Measurements from ENCODE around the gene TMEM121. TPM values are rescaled to one million over a fixed set of nuclear protein-coding genes. Genes with fewer than 3 reads are reported as not detected.

The TMEM121 gene
- total RNA-seq, 3 donors from 2014 or later (not counting 1 experiment from before 2014, with no cell fraction given), result 0.54 to 0.80 TPM; not detected in 1

DNA sequence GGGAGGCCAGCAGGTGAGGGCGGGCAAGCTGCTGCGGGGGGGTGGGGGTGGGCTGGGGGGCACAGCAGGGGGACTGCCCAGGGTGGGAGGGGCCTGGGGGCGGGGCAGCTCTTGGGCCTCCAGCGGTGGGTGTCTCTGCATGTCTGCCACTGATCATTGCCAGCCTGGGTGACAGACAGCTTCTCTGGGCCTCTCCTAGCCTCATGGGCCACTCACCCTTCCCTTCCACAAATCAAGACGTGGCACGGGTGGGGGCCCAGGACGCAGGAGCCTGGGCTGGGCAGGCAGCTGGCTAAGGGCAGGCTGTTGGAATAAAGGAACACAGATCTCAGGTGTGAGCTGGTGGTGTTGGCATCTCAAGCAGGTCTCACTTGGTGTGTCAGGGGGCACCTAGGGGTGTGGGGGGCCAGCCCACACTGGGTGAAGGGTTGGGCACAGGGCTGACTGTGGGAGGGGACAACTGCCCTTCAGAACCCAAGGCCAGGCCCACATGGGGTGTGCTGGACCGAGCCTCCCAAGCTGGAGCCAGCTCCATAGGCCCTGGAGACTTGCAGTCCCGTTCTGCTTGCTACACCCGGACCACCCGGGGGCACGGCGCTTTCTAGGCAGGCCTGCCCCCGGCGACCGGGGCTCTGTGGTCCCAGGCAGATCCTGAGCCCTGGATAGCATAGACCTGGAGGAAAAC is 32.3 kb upstream of the TMEM121 start:
- no peak overlapping the region for H3K27ac Mint-ChIP-seq
- WGBS (ENCODE audit: insufficient coverage), result 96% methylated on average over 14 of the region's 16 CpGs

DNA sequence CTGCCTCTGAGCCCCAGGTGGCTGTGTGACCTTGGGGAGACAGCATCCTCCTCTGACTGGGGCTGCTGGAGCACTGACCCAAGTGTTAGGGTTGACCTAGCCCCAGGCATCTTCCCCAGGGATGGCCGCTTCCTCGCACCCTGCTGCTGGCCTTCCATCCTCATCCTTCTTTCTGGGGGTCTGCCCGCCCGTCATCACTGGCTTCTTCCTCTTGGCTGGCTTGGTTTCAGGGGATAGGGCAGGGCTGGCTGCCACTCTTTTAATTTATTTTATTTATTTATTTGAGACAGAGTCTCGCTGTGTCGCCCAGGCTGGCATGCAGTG is 31.8 kb upstream of the TMEM121 start:
- H3K36me3 Mint-ChIP-seq, result no peaks in the 10 kb centered on the region
- peaks cover 8 to 16% of the 10 kb centered on the region in 2 donors for H3K4me1 Mint-ChIP-seq
- no peaks in the 10 kb centered on the region for H3K27me3 Mint-ChIP-seq (ENCODE audit: low read depth in 2 of 2)
- Histone ChIP-seq H3K9me3 (ENCODE audit: control insufficient read depth, insufficient read depth, low read length) (no peaks in the 10 kb centered on the region), H3K4me1 (ENCODE audit: control insufficient read depth, insufficient read depth, low read length) (peaks cover 17% of the 10 kb centered on the region), H3K36me3 (ENCODE audit: control insufficient read depth, insufficient read depth, low read length) (peaks cover 3% of the 10 kb centered on the region), H3K27ac (ENCODE audit: low read length) (no peak overlapping the region), H3K4me3 (ENCODE audit: low read length) (no peak overlapping the region), H3K27me3 (ENCODE audit: control insufficient read depth, insufficient read depth, low read length) (no peaks in the 10 kb centered on the region)
- WGBS (ENCODE audit: insufficient coverage), result 94% methylated on average over 6 of the region's 6 CpGs
- H3K4me3 Mint-ChIP-seq, result no peak overlapping the region
- TF ChIP-seq, protein P1, sequence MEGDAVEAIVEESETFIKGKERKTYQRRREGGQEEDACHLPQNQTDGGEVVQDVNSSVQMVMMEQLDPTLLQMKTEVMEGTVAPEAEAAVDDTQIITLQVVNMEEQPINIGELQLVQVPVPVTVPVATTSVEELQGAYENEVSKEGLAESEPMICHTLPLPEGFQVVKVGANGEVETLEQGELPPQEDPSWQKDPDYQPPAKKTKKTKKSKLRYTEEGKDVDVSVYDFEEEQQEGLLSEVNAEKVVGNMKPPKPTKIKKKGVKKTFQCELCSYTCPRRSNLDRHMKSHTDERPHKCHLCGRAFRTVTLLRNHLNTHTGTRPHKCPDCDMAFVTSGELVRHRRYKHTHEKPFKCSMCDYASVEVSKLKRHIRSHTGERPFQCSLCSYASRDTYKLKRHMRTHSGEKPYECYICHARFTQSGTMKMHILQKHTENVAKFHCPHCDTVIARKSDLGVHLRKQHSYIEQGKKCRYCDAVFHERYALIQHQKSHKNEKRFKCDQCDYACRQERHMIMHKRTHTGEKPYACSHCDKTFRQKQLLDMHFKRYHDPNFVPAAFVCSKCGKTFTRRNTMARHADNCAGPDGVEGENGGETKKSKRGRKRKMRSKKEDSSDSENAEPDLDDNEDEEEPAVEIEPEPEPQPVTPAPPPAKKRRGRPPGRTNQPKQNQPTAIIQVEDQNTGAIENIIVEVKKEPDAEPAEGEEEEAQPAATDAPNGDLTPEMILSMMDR (IDR thresholded peaks at IDR 0.05), result no peak
- no peak for ATAC-seq
- no peaks in the 10 kb centered on the region for H3K9me3 Mint-ChIP-seq
- no peak for DNase-seq
- peak overlapping the region in 1 of 2 donors; percentile 41 for H3K27ac Mint-ChIP-seq
- intact Hi-C loops (cut with micrococcal nuclease), result loop anchor here (5.0 kb wide), 2 partner anchors 33 to 97 kb away; partner anchors contain the start of genes TEX22 and TMEM121

More for the DNA sequence above, 32.3 kb upstream of the TMEM121 start:
- Mint-ChIP-seq H3K9me3 (no peaks in the 10 kb centered on the region), H3K27me3 (ENCODE audit: low read depth in 2 of 2) (no peaks in the 10 kb centered on the region), H3K4me1 (peaks cover 13 to 21% of the 10 kb centered on the region in 2 donors), H3K36me3 (no peaks in the 10 kb centered on the region), H3K4me3 (no peak overlapping the region)
- TF ChIP-seq, protein P1 (IDR thresholded peaks at IDR 0.05), result no peak
- Histone ChIP-seq H3K27ac (ENCODE audit: low read length) (no peak overlapping the region), H3K4me1 (ENCODE audit: control insufficient read depth, insufficient read depth, low read length) (peaks cover 22% of the 10 kb centered on the region), H3K27me3 (ENCODE audit: control insufficient read depth, insufficient read depth, low read length) (no peaks in the 10 kb centered on the region), H3K36me3 (ENCODE audit: control insufficient read depth, insufficient read depth, low read length) (peaks cover 3% of the 10 kb centered on the region), H3K4me3 (ENCODE audit: low read length) (no peak overlapping the region), H3K9me3 (ENCODE audit: control insufficient read depth, insufficient read depth, low read length) (no peaks in the 10 kb centered on the region)
- ATAC-seq, result no peak
- DNase-seq, result no peak
- intact Hi-C loops (cut with micrococcal nuclease), result loop anchor here (5.0 kb wide), 2 partner anchors 33 to 97 kb away; partner anchors contain the start of genes TEX22 and TMEM121

DNA sequence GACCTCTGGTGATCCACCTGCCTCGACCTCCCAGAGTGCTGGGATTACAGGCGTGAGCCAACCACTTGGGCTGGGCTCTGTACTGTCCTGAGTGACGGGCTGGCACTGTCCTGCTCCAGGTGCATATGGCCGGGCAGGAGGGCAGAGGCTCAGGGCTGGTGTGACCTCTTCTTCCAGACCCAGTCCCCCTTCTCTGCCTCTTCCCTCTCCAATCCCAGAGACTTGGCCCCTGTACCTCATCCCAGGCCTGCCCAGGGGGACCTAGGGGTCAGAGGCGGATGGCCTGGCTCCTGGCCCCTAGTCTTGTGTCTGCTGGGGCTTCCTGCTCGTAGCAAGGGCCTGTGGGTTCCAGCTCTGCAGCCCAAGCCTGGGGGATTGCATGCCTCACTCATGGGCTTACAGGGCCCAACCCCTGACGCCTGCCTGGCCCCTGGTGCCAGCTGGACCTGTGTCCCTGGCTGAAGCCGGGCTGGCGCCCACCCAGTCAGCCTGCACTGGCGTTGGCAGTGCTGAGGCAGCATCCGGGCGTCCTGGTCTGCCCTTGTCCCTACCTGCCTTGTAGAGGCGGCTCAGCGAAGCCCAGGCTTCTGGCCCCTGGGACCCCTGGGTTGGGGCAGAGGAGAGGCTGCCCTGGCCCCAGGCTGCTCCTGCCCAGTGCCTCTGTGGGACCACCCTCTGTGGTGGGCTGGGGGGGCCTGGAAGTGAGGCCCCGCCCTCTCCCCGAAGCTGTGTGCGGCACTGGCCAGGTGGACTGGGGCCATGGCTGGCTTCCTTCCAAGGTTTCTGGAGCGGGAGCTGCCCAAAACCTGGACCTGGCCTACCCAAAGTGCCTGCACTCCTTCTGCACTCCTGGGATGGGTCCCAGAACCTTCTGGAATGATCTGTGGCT is 31.0 kb upstream of the TMEM121 start:
- Histone ChIP-seq H3K36me3 (ENCODE audit: control insufficient read depth, insufficient read depth, low read length) (peaks cover 3% of the 10 kb centered on the region), H3K9me3 (ENCODE audit: control insufficient read depth, insufficient read depth, low read length) (no peaks in the 10 kb centered on the region), H3K4me3 (ENCODE audit: low read length) (no peak overlapping the region), H3K27ac (ENCODE audit: low read length) (no peak overlapping the region), H3K27me3 (ENCODE audit: control insufficient read depth, insufficient read depth, low read length) (no peaks in the 10 kb centered on the region), H3K4me1 (ENCODE audit: control insufficient read depth, insufficient read depth, low read length) (peaks cover 10% of the 10 kb centered on the region)
- TF ChIP-seq, protein P1 (IDR thresholded peaks at IDR 0.05), result no peak
- Mint-ChIP-seq H3K27ac (peak overlapping the region in 1 of 2 donors; percentile 41), H3K9me3 (no peaks in the 10 kb centered on the region), H3K4me3 (no peak overlapping the region), H3K36me3 (no peaks in the 10 kb centered on the region), H3K4me1 (peaks cover 6 to 12% of the 10 kb centered on the region in 2 donors), H3K27me3 (ENCODE audit: low read depth in 2 of 2) (no peaks in the 10 kb centered on the region)
- ATAC-seq (no peak), DNase-seq (no peak)
- intact Hi-C loops (cut with micrococcal nuclease), result no loop called here
- WGBS (ENCODE audit: insufficient coverage), result 96% methylated on average over 18 of the region's 18 CpGs

Data from natural killer cell (primary cell).